B cell (primary cell): ENCODE data around the gene TMBIM4. TPM values are rescaled to one million over a fixed set of nuclear protein-coding genes. Genes with fewer than 3 reads are reported as not detected.

ENCODE experiments used
- ATAC-seq: fragments of 200-7000 bp; cut with Tn5 transposase; one replicate; pipeline ENCODE4 v1.10.0; 2021; ENCODE audit warnings: low read depth, mild to moderate bottlenecking, moderate number of reproducible peaks, moderate library complexity
- CTCF ChIA-PET: fragments of 350-600 bp; sonication (Branson Sonifier 250); formaldehyde crosslinking; loops from one replicate; lab custom pipeline; 2021; ENCODE audit warnings: antibody characterized with exemption, inconsistent platforms; lab: Charles Lee
- POLR2A ChIA-PET: fragments of 350-600 bp; sonication (Branson Sonifier 250); formaldehyde crosslinking; loops from one replicate; lab custom pipeline; 2021; ENCODE audit warnings: antibody characterized with exemption; lab: Charles Lee
- DNase-seq: peaks from one replicate; pipeline ENCODE4 v3.0.0; 2013
- H2AFZ ChIP-seq: 2 replicates; pipeline ENCODE4 v1.6.1; 2012; ENCODE audit warnings: mild to moderate bottlenecking, low read depth, low read length; ENCODE audit not compliant: insufficient read depth, poor library complexity, severe bottlenecking
- H3K27ac ChIP-seq, 2 donors: 1 replicate in 1 of 2; 2 replicates in 1 of 2; pipeline ENCODE4 v1.5.1; 2012 to 2013; ENCODE audit warnings: low read length in 2 of 2, mild to moderate bottlenecking in 2 of 2, moderate library complexity in 1 of 2
- H3K27me3 ChIP-seq, 4 experiments: fragments of 200-600 bp in 1 of 4; sonication (generic) in 1 of 4; replicated peaks in 1 of 4; 1 replicate in 2 of 4; 2 replicates in 2 of 4; pipeline versions ENCODE4 v1.6.1 to v1.7.0; 2013 to 2016; ENCODE audit warnings: low read length in 3 of 4, mild to moderate bottlenecking in 2 of 4, mixed read lengths in 1 of 4, moderate library complexity in 1 of 4; ENCODE audit not compliant: insufficient read depth in 4 of 4, control insufficient read depth in 3 of 4; ENCODE audit errors: control extremely low read depth in 1 of 4
- H3K36me3 ChIP-seq, 2 experiments: replicated peaks in 1 of 2; 1 replicate in 1 of 2; 2 replicates in 1 of 2; pipeline versions ENCODE4 v1.6.1 to v1.7.1; 2013; ENCODE audit warnings: low read length in 1 of 2; ENCODE audit not compliant: insufficient read depth in 2 of 2, control insufficient read depth in 1 of 2; ENCODE audit errors: control extremely low read depth in 1 of 2, extremely low read depth in 1 of 2
- H3K4me1 ChIP-seq, 2 donors: fragments of 200-600 bp in 1 of 2; sonication (generic) in 1 of 2; 1 replicate in 1 of 2; 2 replicates in 1 of 2; pipeline versions ENCODE4 v1.5.1 to v1.6.1; 2013 to 2017; ENCODE audit warnings: low read length in 2 of 2; ENCODE audit not compliant: control insufficient read depth in 2 of 2, insufficient read depth in 2 of 2
- H3K4me2 ChIP-seq: replicated peaks from 2 replicates; pipeline ENCODE3; 2012; ENCODE audit warnings: mild to moderate bottlenecking, low read depth, low read length; ENCODE audit not compliant: poor library complexity, severe bottlenecking
- H3K4me3 ChIP-seq, 5 experiments: fragments of 200-600 bp in 1 of 5; sonication (generic) in 1 of 5; 1 replicate in 3 of 5; 2 replicates in 2 of 5; pipeline versions ENCODE4 v1.5.1 to v1.7.0; 2011 to 2016; ENCODE audit warnings: low read length in 4 of 5, mild to moderate bottlenecking in 4 of 5, low read depth in 2 of 5, control low read depth in 1 of 5, moderate library complexity in 1 of 5; ENCODE audit not compliant: insufficient read depth in 1 of 5; ENCODE audit errors: control extremely low read depth in 1 of 5, extremely low read depth in 1 of 5
- H3K79me2 ChIP-seq: fragments of 200-600 bp; sonication (generic); one replicate; pipeline ENCODE4 v1.6.0; 2016; ENCODE audit warnings: low read length; ENCODE audit not compliant: control insufficient read depth, insufficient read depth
- H3K9ac ChIP-seq: fragments of 200-600 bp; sonication (generic); 2 replicates; pipeline ENCODE4 v1.6.1; 2017; ENCODE audit warnings: mild to moderate bottlenecking, low read length, moderate library complexity
- H3K9me3 ChIP-seq, 3 donors: one replicate each; pipeline versions ENCODE4 v1.6.1 to v1.7.1; 2013; ENCODE audit warnings: low read length in 2 of 3; ENCODE audit not compliant: control insufficient read depth in 2 of 3, insufficient read depth in 1 of 3; ENCODE audit errors: control extremely low read depth in 1 of 3
- H4K20me1 ChIP-seq: 2 replicates; pipeline ENCODE4 v1.6.0; 2012; ENCODE audit warnings: mild to moderate bottlenecking, low read length; ENCODE audit not compliant: insufficient read depth, control insufficient read depth, poor library complexity, severe bottlenecking
- H3K27ac Mint-ChIP-seq: one replicate; pipeline ENCODE4 v1.8.0; 2021; ENCODE audit warnings: mixed read lengths
- H3K27me3 Mint-ChIP-seq: one replicate; pipeline ENCODE4 v1.8.0; 2021; ENCODE audit warnings: mixed read lengths
- H3K4me1 Mint-ChIP-seq: one replicate; pipeline ENCODE4 v1.8.0; 2021; ENCODE audit warnings: mixed read lengths
- H3K4me3 Mint-ChIP-seq: one replicate; pipeline ENCODE4 v1.8.0; 2021; ENCODE audit warnings: mixed read lengths
- H3K9me3 Mint-ChIP-seq: one replicate; pipeline ENCODE4 v1.8.0; 2022; ENCODE audit warnings: mixed read lengths; ENCODE audit not compliant: insufficient read depth
- EZH2 ChIP-seq: IDR thresholded peaks from 2 replicates; pipeline ENCODE4 v1.6.1; 2012; ENCODE audit warnings: borderline replicate concordance, low read depth, mild to moderate bottlenecking, moderate library complexity, low read length; ENCODE audit not compliant: insufficient read depth, poor library complexity, severe bottlenecking
- whole genome bisulfite sequencing: methylation state at CpG from one replicate; pipeline ENCODE4 v1.1.5; 2013; ENCODE audit warnings: missing lambda C conversion rate; ENCODE audit not compliant: insufficient coverage; 5-methylcytosine and 5-hydroxymethylcytosine counted together
- intact Hi-C: fragments of 100-400 bp; cut with micrococcal nuclease; formaldehyde crosslinking; loops from one replicate; pipeline ENCODE4 v1.10.0; 2022
- polyA plus RNA-seq: library from polyadenylated mRNA; depleted of rRNA; stranded (reverse); fragments of >200 nt; gene quantifications from 2 replicates; pipeline ENCODE4 v1.2.3, GENCODE V29; 2012
- total RNA-seq, 2 donors: library from RNA; stranded (reverse); fragments of 120-200 nt in 1 of 2; gene quantifications; 1 replicate in 1 of 2; 2 replicates in 1 of 2; pipeline versions ENCODE4 v1.2.3 to v1.2.4, GENCODE V29; 2013 to 2022
- TF ChIP-seq, protein P1 (sequence below): fragments of 200-600 bp; IDR thresholded peaks from one replicate; pipeline ENCODE4 v1.8.0; 2022; ENCODE audit warnings: antibody characterized with exemption, mild to moderate bottlenecking

The TMBIM4 gene
- total and polyA plus RNA-seq, 2 donors (not counting 1 experiment from before 2014, with no cell fraction given), result 85.1 to 88.1 TPM

DNA sequence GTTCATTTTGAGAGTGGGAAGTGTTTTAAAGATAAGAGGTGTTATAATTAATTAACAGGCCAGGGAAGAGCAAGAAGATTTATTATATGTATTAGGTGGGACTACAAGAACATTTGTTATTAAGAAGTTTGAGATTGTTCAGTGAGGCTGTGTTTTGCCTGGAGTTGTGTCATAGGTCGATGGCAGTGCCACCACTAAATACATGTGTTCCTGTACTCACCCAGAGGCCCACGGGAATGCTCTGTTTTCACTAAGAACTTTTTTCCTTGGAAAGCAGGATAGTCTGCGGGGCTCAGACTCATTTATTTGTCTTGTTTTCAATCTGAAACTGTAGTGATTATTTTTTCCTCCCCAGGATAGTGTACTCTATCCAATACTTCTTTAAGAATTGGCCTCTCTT, 29.3 kb upstream of the TMBIM4 start:
- intact Hi-C loops, result no loop called here
- Histone ChIP-seq H3K27ac (no peak overlapping the region), H3K4me2 (no peak overlapping the region), H3K9ac (no peak overlapping the region), H2AFZ (no peak overlapping the region), H4K20me1 (no peaks in the 10 kb centered on the region), H3K36me3 (no peaks in the 10 kb centered on the region), H3K4me1 (peaks cover 8 to 30% of the 10 kb centered on the region in 2 donors), H3K27me3 (no peaks in the 10 kb centered on the region), H3K79me2 (peaks cover 48% of the 10 kb centered on the region), H3K4me3 (no peak overlapping the region), H3K9me3 (peaks cover 3 to 8% (median 3%) of the 10 kb centered on the region in 3 donors)
- peaks cover 31% of the 10 kb centered on the region for H3K4me1 Mint-ChIP-seq
- TF ChIP-seq, protein P1, sequence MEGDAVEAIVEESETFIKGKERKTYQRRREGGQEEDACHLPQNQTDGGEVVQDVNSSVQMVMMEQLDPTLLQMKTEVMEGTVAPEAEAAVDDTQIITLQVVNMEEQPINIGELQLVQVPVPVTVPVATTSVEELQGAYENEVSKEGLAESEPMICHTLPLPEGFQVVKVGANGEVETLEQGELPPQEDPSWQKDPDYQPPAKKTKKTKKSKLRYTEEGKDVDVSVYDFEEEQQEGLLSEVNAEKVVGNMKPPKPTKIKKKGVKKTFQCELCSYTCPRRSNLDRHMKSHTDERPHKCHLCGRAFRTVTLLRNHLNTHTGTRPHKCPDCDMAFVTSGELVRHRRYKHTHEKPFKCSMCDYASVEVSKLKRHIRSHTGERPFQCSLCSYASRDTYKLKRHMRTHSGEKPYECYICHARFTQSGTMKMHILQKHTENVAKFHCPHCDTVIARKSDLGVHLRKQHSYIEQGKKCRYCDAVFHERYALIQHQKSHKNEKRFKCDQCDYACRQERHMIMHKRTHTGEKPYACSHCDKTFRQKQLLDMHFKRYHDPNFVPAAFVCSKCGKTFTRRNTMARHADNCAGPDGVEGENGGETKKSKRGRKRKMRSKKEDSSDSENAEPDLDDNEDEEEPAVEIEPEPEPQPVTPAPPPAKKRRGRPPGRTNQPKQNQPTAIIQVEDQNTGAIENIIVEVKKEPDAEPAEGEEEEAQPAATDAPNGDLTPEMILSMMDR, result no peak
- TF ChIP-seq EZH2, result no peak
- H3K4me3 Mint-ChIP-seq, result no peak overlapping the region
- peaks cover 15% of the 10 kb centered on the region for H3K27me3 Mint-ChIP-seq
- ATAC-seq, result no peak
- no peak overlapping the region for H3K27ac Mint-ChIP-seq
- DNase-seq, result no peak
- H3K9me3 Mint-ChIP-seq, result peaks cover 6% of the 10 kb centered on the region
- WGBS, result 100% methylated on average over 1 of the region's 3 CpGs
- CTCF ChIA-PET, result no interaction called here
- POLR2A ChIA-PET, result no interaction called here

DNA sequence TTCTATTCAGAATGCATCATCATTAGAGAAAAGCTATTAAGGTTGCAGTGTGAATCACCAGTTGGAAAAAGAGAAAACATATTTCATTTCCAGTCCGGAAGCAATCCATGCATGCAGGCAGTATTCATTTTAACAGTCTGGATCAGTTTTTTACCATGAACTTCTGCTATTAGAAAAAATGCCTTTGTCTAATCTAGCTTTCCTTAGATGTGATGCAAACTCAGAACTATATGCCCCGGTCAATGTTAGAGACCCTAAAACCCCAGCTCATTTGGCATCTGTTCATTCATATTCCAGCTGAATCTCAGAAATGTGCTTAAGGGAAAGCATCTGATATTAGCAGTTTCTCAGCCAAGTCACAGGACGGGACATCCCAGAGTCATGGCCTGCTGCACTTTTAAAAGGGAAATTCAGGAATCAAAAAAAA, 27.7 kb upstream of the TMBIM4 start:
- ChIA-PET CTCF (interaction anchor here (0.6 to 1.5 kb wide), 6 partner anchors 13 to 1849 kb away, joined by 3 to 7 read pairs (median 4); partner anchors contain the start of genes HELB and TMBIM4), POLR2A (no interaction called here)
- no peak overlapping the region for H2AFZ ChIP-seq
- H4K20me1 ChIP-seq, result no peaks in the 10 kb centered on the region
- H3K4me3 ChIP-seq, result no peak overlapping the region
- H3K27ac ChIP-seq, result no peak overlapping the region
- no peak overlapping the region for H3K9ac ChIP-seq
- TF ChIP-seq, protein P1, result no peak
- TF ChIP-seq EZH2, result no peak
- WGBS, result 100% methylated on average over 2 of the region's 3 CpGs
- peak overlapping the region; percentile 46 for H3K4me2 ChIP-seq
- DNase-seq (no peak), ATAC-seq (no peak)
- Mint-ChIP-seq H3K4me3 (no peak overlapping the region), H3K4me1 (peaks cover 34% of the 10 kb centered on the region), H3K9me3 (peaks cover 6% of the 10 kb centered on the region), H3K27me3 (peaks cover 21% of the 10 kb centered on the region), H3K27ac (no peak overlapping the region)
- H3K27me3 ChIP-seq, result no peaks in the 10 kb centered on the region
- H3K36me3 ChIP-seq, result no peaks in the 10 kb centered on the region
- peaks cover 11 to 38% of the 10 kb centered on the region in 2 donors for H3K4me1 ChIP-seq
- intact Hi-C loops, result no loop called here
- H3K79me2 ChIP-seq, result peaks cover 49% of the 10 kb centered on the region
- peaks cover 3 to 8% (median 3%) of the 10 kb centered on the region in 3 donors for H3K9me3 ChIP-seq
